Liver (tissue), 3 donors: Measurements from ENCODE around the gene SPECC1.

Experiments used
- CTCF ChIP-seq: fragments of 150-350 bp; IDR thresholded peaks from 2 replicates; pipeline ENCODE4 v1.5.1; 2017; ENCODE audit warnings: improper control_type of control experiment, low read depth, low read length; ENCODE audit not compliant: missing input control
- GABPA ChIP-seq, 2 donors: IDR thresholded peaks in 1 of 2; conservative IDR thresholded peaks in 1 of 2; 2 replicates each; pipeline ENCODE4 v1.6.1; 2016; ENCODE audit warnings: antibody characterized with exemption in 2 of 2, mild to moderate bottlenecking in 1 of 2, moderate library complexity in 1 of 2
- HNF4G ChIP-seq: IDR thresholded peaks from 2 replicates; pipeline ENCODE4 v1.6.1; 2016; ENCODE audit warnings: antibody characterized with exemption
- MAX ChIP-seq: IDR thresholded peaks from 2 replicates; pipeline ENCODE4 v1.6.1; 2016; ENCODE audit warnings: antibody characterized with exemption
- TAF1 ChIP-seq: conservative IDR thresholded peaks from 2 replicates; pipeline ENCODE4 v1.6.1; 2016; ENCODE audit warnings: antibody characterized with exemption, mild to moderate bottlenecking
- donor health status: healthy.
- donor health status: healthy.

GRCh38 chr17:20109076-20109475, 99.9 kb downstream of the SPECC1 start:
- no peak for TF ChIP-seq CTCF
- TF ChIP-seq TAF1, result no peak
- no peak for TF ChIP-seq GABPA (IDR thresholded peaks at IDR 0.05 in 1 of 2, conservative IDR thresholded peaks at IDR 0.05 in 1 of 2)
- no peak for TF ChIP-seq MAX
- no peak for TF ChIP-seq HNF4G
